Measurements from ENCODE around the gene PUSL1. TPM values are rescaled to one million over a fixed set of nuclear protein-coding genes. Genes with fewer than 3 reads are reported as not detected.
A peak's percentile ranks its signal among the peaks of the same experiment; 100 is the strongest.

The PUSL1 gene
- total and polyA plus RNA-seq, 2 of the 13 experiments (the other 11 are each of a cell fraction or from before 2014, with no cell fraction given): 8.3 to 22.2 TPM

- no peak for ATAC-seq
- BruUV-seq (replicated peaks): no TSS peak
- in situ Hi-C loops (cut with HindIII; ENCODE audit: extremely low pct_ligation_motif_present, low pct_unique_long_range_greater_than_20kb) (no loop called here), intact Hi-C loops (cut with micrococcal nuclease; ENCODE audit: unreplicated experiment) (no loop called here)
- TF ChIP-seq CTCF (CRISPR knock-in tag; IDR thresholded peaks at IDR 0.05) (peak; percentile 21; the same call in 1 of the 2 replicates), ZNF740 (CRISPR knock-in tag; IDR thresholded peaks at IDR 0.05) (0 out of 2 replicates have a peak, but pooled peaks have one; percentile 43), ZBTB4 (CRISPR knock-in tag; IDR thresholded peaks at IDR 0.05; ENCODE audit: borderline replicate concordance) (no peak)
- FAIRE-seq: no peak
- H2AFZ ChIP-seq (ENCODE audit: low read length): no peak overlapping the region
- H3K4me3 ChIP-seq (replicated peaks in 1 of 3; ENCODE audit: insufficient read depth in 1 of 3, low read depth in 2 of 3, low read length in 3 of 3): no peak overlapping the region
- H3K36me3 ChIP-seq (replicated peaks in 1 of 2; ENCODE audit: control insufficient read depth in 1 of 2, insufficient read depth in 2 of 2, low read length in 2 of 2): no peaks in the 10 kb centered on the region
- 36% methylated on average over 5 of the region's 9 CpGs for WGBS (ENCODE audit: low lambda C conversion rate)
- no peaks in the 10 kb centered on the region for H3K9me3 ChIP-seq (ENCODE audit: low read length)
- no peak overlapping the region for H3K4me2 ChIP-seq (ENCODE audit: low read depth, low read length)
- H3K9ac ChIP-seq (ENCODE audit: insufficient read depth, low read depth, low read length): no peak overlapping the region
- DNase-seq (ENCODE audit: low spot score): no peak
- peaks cover 58% of the 10 kb centered on the region for H3K4me1 ChIP-seq (ENCODE audit: insufficient read depth, low read length)
- H4K20me1 ChIP-seq (ENCODE audit: insufficient read depth, low read length): no peaks in the 10 kb centered on the region
- no peak overlapping the region for H3K27ac ChIP-seq (ENCODE audit: extremely low read length, insufficient read depth, low read length)
- H3K79me2 ChIP-seq (ENCODE audit: insufficient read depth, low read length): no peaks in the 10 kb centered on the region
- ChIA-PET POLR2A (no interaction called here), CTCF (ENCODE audit: low intra/inter-chr PET ratio, low total read pairs) (no interaction called here)
- H3K27me3 ChIP-seq (ENCODE audit: control insufficient read depth in 1 of 2, insufficient read depth in 2 of 2, low read length in 2 of 2): peaks cover 0 to 2% of the 10 kb centered on the region in 2 experiments; a peak in 1 of 5 replicates
These were observed 24.6 kb upstream of the PUSL1 start for GRCh38 chr1:1283821-1284220.

All from HepG2 (cell line).